Heart left ventricle (tissue), 13 donors: ENCODE measurements around the gene PASK.

Experiments used
- POLR2A ChIP-seq, 2 donors: fragments of 450-650 bp; IDR thresholded peaks; one replicate each; pipeline ENCODE4 v1.6.1; 2017; ENCODE audit warnings: antibody characterized with exemption in 2 of 2, mild to moderate bottlenecking in 2 of 2, moderate library complexity in 2 of 2
- TF ChIP-seq, protein P1 (sequence below), 12 donors: fragments of 200-600 bp; sonication (generic) in 4 of 12; IDR thresholded peaks; one replicate each; pipeline versions ENCODE4 v1.5.0 to v1.8.0; 2018 to 2022; ENCODE audit warnings: antibody characterized with exemption in 12 of 12, mild to moderate bottlenecking in 5 of 12
- donor health status: ischemic (EF 13 %, LVEDD 7.1; RV severe dilation, severe dysfunction).
- donor health status: DM: no; HTN: yes; CAD: no.
- donor health status: DM: no; HTN: no; CAD: no.
- donor health status: ischemic (EF 25% LVEDD 6.9; RV normal size, moderate dysfunction).
- donor health status: ischemic (EF 25% LVEDD 5.7; RV mildly dilated, moderate dysfunction).
- donor health status: ischemic (EF 35%, LVEDD 5.7; RV mildly dilated, moderate dysfunction).
- donor health status: nonischemic (EF 11% LVEDD 7.7; RV severe dilation, severe dysfunction).
- donor health status: DM: yes; HTN: yes; CAD: no.
- donor health status: PGD.
- donor health status: ischemic (EF 29% LVEDD 5.4; RV normal size, mild dysfunction).
- donor health status: nonischemic (EF 23%, LVEDD 6.1; RV moderate dilation, normal function).

GRCh38 chr2:241191081-241191480, 41.8 kb upstream of the PASK start:
- TF ChIP-seq, protein P1, sequence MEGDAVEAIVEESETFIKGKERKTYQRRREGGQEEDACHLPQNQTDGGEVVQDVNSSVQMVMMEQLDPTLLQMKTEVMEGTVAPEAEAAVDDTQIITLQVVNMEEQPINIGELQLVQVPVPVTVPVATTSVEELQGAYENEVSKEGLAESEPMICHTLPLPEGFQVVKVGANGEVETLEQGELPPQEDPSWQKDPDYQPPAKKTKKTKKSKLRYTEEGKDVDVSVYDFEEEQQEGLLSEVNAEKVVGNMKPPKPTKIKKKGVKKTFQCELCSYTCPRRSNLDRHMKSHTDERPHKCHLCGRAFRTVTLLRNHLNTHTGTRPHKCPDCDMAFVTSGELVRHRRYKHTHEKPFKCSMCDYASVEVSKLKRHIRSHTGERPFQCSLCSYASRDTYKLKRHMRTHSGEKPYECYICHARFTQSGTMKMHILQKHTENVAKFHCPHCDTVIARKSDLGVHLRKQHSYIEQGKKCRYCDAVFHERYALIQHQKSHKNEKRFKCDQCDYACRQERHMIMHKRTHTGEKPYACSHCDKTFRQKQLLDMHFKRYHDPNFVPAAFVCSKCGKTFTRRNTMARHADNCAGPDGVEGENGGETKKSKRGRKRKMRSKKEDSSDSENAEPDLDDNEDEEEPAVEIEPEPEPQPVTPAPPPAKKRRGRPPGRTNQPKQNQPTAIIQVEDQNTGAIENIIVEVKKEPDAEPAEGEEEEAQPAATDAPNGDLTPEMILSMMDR (IDR thresholded peaks at IDR 0.05), result no peak
- TF ChIP-seq POLR2A (IDR thresholded peaks at IDR 0.05), result no peak
